RKO (cell line): ENCODE results near the gene GALNT12.

Experiments used
- DNase-seq: peaks from one replicate; pipeline ENCODE4 v3.0.0-alpha.2; 2016; ENCODE audit warnings: low spot score

Gene GALNT12

GRCh38 chr9:98861781-98862504 is 54.5 kb downstream of the GALNT12 start:
- DNase-seq = no peak

- no peak for DNase-seq
Measured at GRCh38 chr9:98862936-98863335, 55.5 kb downstream of the GALNT12 start.

GRCh38 chr9:98864281-98865174 is 57.1 kb downstream of the GALNT12 start:
- no peak for DNase-seq

GRCh38 chr9:98865284-98865875 is 57.9 kb downstream of the GALNT12 start:
- DNase-seq = no peak

GRCh38 chr9:98866435-98867102 is 59.1 kb downstream of the GALNT12 start:
- no peak for DNase-seq

- no peak for DNase-seq
Measured at GRCh38 chr9:98867103-98867428, 59.6 kb downstream of the GALNT12 start.

GRCh38 chr9:98867429-98868168 is 60.1 kb downstream of the GALNT12 start:
- peak; percentile 32 for DNase-seq

- DNase-seq = no peak
Measured at GRCh38 chr9:98869078-98869745, 61.7 kb downstream of the GALNT12 start.

GRCh38 chr9:98869866-98870265 is 62.4 kb downstream of the GALNT12 start:
- no peak for DNase-seq

GRCh38 chr9:98870782-98871557 is 63.5 kb downstream of the GALNT12 start:
- DNase-seq = no peak

- DNase-seq = no peak
Measured at GRCh38 chr9:98871558-98872065, 64.1 kb downstream of the GALNT12 start.

- DNase-seq = no peak
Measured at GRCh38 chr9:98873526-98873925, 66.1 kb downstream of the GALNT12 start.

- no peak for DNase-seq
Measured at GRCh38 chr9:98873951-98874371, 66.5 kb downstream of the GALNT12 start.

GRCh38 chr9:98874721-98875255 is 67.3 kb downstream of the GALNT12 start:
- DNase-seq = no peak

- no peak for DNase-seq
Measured at GRCh38 chr9:98875536-98875935, 68.1 kb downstream of the GALNT12 start.

- no peak for DNase-seq
Measured at GRCh38 chr9:98877311-98877710, 69.8 kb downstream of the GALNT12 start.

GRCh38 chr9:98879094-98879962 is 71.9 kb downstream of the GALNT12 start:
- DNase-seq = no peak

- DNase-seq = no peak
Measured at GRCh38 chr9:98879963-98880310, 72.5 kb downstream of the GALNT12 start.
